NCI-H748 (cell line): ENCODE measurements around the gene DCAF15.
"Not testable (repeated sequence)": the region's sequence is repeated elsewhere in the genome, so short reads cannot be mapped to it uniquely, and the experiment has no call there.

ENCODE experiments used
- DNase-seq: peaks from one replicate; lab custom pipeline; 2025; ENCODE audit not compliant: unreplicated experiment; lab: John Stamatoyannopoulos, UW

Gene DCAF15

DNA sequence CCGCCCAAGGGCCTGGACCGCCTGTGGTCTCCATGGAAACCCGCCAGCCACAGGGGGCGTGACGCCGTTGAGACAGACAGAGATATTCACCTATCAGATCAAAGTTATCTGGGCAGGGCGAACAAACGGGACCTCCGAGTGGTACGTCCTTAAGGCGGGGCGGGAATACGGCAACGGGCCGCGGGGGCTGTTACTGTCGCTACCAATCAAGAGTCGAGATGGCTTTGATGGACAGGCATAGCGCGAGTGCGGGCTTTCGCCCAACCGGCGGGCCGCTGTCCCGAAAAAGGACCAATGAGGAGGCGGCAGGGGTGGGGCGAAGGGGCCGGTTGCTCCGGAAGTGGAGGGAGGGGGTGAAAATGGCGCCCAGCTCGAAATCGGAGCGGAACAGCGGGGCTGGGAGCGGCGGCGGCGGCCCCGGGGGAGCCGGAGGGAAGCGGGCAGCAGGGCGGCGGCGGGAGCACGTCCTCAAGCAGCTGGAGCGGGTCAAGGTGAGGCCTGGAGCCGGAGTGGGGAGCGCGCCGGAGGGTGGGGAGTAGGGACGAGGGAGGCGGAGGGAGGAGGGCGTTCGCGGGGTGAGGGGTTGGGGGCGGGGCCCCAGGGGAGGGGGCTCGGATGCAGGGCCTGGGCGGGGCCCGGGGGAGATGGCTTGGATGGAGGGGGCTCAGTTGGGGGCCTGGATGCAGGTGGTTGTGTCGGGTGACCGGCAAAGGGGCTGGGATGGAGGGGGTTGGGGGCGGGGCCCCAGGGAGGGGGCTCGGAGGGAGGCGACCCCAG is at the start of gene DCAF15:
TSS of gene DCAF15 (plus strand) at position 356 of the 777 bp plus-strand sequence. CDS start at position 360, 4 bp downstream.
- peak; percentile 99 for DNase-seq

- DNase-seq: peak; percentile 4
Measured at GRCh38 chr19:13902993-13903555, 49.2 kb upstream of the DCAF15 start.

- peak; percentile 91 for DNase-seq
Measured at GRCh38 chr19:13905634-13906520, 46.4 kb upstream of the DCAF15 start, which contains the start of the genes BRME1 and CC2D1A. TSS of gene BRME1 (minus strand) at chr19:13906117. CDS start at chr19:13904892, 1,225 bp downstream. TSS of gene CC2D1A (plus strand) at chr19:13906201. CDS start at chr19:13906442, 241 bp downstream.

DNA sequence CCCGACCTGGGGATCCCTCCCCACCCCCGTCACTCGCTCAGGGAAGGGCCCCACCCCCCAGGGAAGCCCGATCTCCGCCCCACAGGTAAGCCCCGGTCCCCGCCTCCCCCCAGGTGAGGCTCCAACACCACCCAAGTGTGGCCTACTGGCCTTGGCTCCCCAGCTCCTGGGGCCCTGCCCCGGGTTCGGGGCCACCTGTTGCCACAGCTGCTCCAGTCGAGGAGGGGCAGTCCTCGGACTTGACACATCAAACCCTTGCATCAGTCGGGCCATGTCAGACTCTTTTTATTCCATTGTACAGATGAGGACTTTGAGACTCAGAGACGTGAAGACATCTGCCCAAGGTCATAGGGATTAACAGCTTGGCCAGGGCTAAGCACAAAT is 45.8 kb upstream of the DCAF15 start:
- DNase-seq: peak; percentile 41

DNA sequence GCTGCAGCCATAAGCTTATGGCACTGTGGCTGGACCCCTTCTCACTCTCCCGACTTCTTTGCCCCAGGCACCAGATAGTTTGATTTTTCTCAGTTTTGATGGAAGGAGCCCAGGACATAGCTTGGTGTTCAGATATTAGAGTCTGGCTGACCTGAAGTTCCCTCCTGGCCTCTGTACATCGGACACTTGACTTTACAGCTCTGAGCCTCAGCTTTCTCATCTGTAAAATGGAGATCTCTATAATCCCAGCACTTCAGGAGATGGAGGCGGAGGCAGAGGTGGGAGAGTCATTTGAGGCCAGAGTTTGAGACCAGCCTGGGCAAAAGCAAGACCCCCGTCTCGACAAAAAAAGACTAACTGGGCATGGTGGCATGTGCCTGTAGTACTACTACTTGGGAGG is 45.4 kb upstream of the DCAF15 start:
- DNase-seq: no peak

DNA sequence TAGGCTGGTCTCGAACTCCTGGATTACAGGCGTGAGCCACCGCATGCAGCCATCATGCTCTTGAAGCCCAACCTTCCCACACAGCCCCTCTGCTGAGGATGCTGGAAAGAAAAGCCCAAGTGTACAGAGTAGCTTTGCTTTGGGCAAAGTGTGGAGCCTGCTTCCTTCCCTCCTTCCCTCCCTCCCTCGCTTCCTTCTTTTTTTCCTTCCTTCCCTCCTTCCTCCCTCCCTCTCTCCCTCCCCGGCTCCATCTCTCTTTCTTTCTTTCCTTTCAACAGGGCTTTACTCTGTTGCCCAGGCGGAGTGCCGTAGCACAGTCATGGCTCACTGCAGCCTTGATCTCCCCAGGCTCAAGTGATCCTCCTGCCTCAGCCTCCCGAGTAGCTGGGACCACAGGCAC is 43.6 kb upstream of the DCAF15 start:
- DNase-seq: no peak

- DNase-seq: no peak
Measured at GRCh38 chr19:13909430-13909829, 42.9 kb upstream of the DCAF15 start.

GRCh38 chr19:13913352-13913751 is 39.0 kb upstream of the DCAF15 start:
- no peak for DNase-seq

GRCh38 chr19:13914777-13915176 is 37.5 kb upstream of the DCAF15 start:
- DNase-seq: no peak

DNA sequence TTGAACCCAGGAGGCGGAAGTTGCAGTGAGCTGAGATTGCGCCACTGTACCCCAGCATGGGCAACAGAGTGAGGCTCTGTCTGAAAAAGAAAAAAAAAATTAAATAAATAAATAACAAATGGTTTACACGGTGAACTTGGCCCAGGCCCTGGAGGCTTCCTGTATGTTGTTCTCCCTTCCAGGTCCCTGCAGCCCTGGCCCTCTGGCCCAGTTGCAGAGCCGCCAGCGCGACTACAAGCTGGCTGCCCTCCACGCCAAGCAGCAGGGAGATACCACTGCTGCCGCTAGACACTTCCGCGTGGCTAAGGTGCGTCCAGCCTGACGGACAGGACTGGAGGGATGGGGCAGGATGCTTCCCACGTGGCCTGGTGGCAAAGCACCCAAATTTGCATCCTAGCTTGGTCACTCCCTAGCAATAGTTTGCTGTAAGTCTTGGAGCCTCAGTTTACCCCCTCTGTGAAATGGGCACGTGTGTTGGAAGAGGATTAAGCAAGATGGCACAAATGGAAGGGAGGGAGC is 34.4 kb upstream of the DCAF15 start:
- no peak for DNase-seq

GRCh38 chr19:13918726-13919411 is 33.4 kb upstream of the DCAF15 start:
- no peak for DNase-seq

- no peak for DNase-seq
Measured at GRCh38 chr19:13920524-13920923, 31.8 kb upstream of the DCAF15 start.

DNA sequence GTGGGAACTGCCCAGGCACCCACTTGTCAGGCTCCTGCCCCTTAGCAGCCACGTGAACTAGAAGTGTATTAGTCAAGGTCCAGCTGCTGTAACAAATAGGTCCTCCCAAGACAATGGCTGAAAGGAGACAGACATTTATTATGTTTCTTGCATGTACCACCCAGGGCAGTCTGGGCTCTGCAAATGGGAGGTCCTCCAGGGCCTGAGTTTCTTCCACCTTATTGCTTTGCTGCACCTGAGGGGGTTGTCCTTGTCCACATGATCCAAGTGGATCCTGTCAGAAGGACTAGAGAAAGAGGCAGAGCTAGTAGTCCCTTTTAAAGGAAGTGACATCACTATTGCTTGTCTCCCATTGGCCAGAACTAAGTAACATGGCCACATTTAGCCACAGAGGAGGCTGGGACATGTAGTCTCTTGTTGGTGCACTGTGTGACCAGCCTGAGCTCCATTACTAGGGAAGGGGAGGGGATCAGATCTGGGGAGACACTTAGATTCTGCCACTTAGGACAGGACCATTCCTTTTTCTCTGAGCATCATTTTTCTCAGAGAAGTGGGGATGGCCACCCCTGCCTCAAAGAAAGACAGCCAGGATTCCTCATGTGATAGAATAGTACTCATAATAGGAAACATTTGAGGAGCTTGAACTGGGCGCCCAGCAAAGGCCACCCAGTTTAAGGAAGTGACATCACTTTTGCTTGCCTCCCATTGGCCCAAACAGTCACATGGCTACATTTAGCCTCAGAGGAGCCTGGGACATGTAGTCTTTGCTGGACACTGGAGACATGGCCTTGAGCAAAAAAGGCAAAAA is 31.2 kb upstream of the DCAF15 start:
- peak; percentile 16 for DNase-seq

DNA sequence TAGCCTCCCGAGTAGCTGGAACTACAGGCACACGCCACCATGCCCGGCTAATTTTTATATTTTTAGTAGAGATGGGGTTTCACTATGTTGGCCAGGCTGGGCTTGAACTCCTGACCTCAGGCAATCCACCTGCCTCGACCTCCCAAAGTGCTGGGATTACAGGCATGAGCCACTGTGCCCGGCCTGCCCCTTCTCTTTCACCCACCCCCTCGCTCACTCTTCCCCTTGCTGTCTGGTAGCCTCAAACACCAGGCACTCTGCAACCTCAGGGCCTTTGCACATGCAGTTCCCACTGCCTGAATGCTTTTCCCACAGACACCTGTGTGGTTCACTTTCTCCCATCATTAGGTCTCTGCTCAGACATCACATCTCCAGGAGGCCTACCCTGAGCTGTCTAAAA is 30.2 kb upstream of the DCAF15 start:
- DNase-seq: not testable (repeated sequence)

- DNase-seq: no peak
Measured at GRCh38 chr19:13923194-13923987, 28.9 kb upstream of the DCAF15 start.

DNA sequence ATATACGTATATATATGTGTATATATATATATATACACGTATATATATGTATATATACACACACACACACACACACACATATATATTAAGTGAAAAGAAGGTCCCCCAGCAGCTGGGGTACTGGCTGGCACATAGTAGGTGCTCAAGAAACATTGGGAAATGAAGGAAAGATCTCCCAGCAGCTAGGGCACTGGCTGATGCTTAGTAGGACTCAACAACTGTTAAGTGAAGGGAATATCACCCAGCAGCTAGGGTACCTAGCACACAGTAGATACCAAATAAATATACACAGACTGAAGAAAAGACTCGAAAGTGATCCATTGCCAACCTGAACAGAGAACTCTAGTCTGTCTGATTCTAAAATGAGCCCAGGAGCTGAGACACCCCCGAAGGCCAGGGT is 26.3 kb upstream of the DCAF15 start:
- DNase-seq: no peak

- DNase-seq: no peak
Measured at GRCh38 chr19:13926715-13927114, 25.6 kb upstream of the DCAF15 start.

GRCh38 chr19:13929340-13929739 is 23.0 kb upstream of the DCAF15 start:
- DNase-seq: no peak

GRCh38 chr19:13929956-13930355 is 22.4 kb upstream of the DCAF15 start:
- DNase-seq: peak; percentile 12
